LoVo (cell line): ENCODE measurements around the gene CEMIP2.

ENCODE experiments used
- DNase-seq: peaks from one replicate; pipeline ENCODE4 v3.0.0-alpha.2; 2016; ENCODE audit warnings: low spot score

Gene CEMIP2

DNA sequence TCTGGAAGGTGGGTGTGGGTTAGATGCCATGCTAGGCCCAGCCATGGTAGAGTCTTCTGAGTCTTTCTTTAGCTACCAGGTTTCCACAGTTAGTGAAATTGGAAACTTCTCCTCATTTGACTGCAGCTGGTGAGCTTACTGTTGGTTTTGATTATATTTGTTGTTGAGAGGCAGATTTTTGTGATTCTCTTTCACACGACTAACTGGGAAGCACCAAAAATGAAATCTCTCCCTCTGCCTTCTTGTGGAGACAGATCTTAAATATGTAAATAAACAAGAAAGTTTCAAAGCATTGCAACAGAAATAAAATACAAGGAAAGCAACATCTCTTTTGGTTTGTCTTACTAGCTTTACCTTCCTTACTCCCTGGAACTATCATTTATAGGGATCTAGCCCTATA, 122.2 kb downstream of the CEMIP2 start:
- no peak for DNase-seq

- DNase-seq: no peak
Measured at GRCh38 chr9:71644819-71645362, 123.4 kb downstream of the CEMIP2 start.

- no peak for DNase-seq
Measured at GRCh38 chr9:71643330-71643729, 125.0 kb downstream of the CEMIP2 start.

GRCh38 chr9:71642056-71642455, 126.3 kb downstream of the CEMIP2 start:
- no peak for DNase-seq

DNA sequence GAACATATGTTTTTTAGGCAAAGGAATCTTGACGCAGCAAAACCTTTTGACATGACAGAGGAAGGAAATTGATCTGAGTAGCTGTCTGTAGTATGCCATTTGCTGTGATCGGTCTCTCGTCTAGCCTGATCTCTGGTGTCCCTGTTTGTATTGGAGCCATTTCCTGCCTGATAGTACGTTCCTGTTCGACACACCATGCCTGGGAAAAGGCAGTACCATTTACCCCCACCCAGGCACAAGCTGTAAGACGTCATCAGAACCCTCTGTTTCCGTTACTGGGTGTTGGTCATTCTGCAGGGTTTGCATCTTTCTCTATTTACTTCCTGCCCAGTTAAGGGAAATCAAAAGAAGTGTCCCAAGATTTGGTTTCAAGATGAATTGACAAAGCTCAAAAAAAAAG, 129.7 kb downstream of the CEMIP2 start:
- DNase-seq: no peak

GRCh38 chr9:71637926-71638325, 130.4 kb downstream of the CEMIP2 start:
- no peak for DNase-seq

DNA sequence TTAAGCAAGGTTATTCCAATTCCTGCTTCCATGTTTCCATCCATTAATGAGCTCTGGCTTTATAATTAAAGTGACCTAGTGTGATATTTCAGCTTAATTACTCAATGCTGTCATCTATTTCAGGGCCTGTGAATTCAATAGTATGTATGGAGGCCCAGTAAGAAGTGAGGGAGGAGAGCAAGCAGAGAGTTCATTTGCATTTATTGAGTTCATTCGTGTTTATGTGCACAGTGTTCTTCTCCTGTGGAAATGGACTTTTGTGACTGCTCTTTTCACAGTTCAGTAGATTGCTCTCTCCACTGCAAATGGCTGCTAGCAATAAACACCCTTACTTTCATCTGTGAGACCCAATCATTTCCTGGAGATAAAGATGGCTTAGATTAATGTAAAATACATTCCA, 130.9 kb downstream of the CEMIP2 start:
- no peak for DNase-seq

- no peak for DNase-seq
Measured at GRCh38 chr9:71636143-71636839, 132.0 kb downstream of the CEMIP2 start.

GRCh38 chr9:71634752-71635151, 133.6 kb downstream of the CEMIP2 start:
- DNase-seq: no peak
